ENCODE data around the gene LASP1NB.
"Not testable (repeated sequence)": the region's sequence is repeated elsewhere in the genome, so short reads cannot be mapped to it uniquely, and the experiment has no call there.

Gene LASP1NB

GRCh38 chr17:38942696-38943334 lies 17.4 kb downstream of the LASP1NB start:
- H3K27me3 ChIP-seq (ENCODE audit: control insufficient read depth, insufficient read depth, low read length), result no peaks in the 10 kb centered on the region
- TF ChIP-seq CTCF (IDR thresholded peaks at IDR 0.05; ENCODE audit: insufficient read depth, low read length, poor library complexity, severe bottlenecking), result no peak
- H3K36me3 ChIP-seq (ENCODE audit: control insufficient read depth, insufficient read depth, low read length), result no peaks in the 10 kb centered on the region
- no peak overlapping the region for H3K4me3 ChIP-seq (ENCODE audit: low read depth, low read length)
- DNase-seq (ENCODE audit: low read depth), result no peak

DNA sequence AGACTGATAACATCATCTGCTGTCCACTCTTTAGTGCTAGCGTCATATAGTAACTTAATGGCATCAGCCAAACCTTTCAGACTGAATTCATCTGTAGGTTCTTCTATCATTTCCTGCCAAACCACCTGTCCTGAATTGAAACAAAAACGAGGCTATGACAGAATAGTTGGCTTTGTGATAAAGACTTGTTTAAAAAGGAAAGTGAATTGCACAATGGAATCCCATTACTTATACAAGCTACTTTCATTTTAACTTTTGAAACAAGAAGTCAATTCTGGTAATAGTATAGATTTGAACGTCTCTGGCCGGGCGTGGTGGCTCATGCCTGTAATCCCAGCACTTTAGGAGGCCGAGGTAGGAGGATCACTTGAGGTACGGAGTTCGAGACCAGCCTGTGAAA lies 18.2 kb downstream of the LASP1NB start:
- Histone ChIP-seq H3K27me3 (ENCODE audit: control insufficient read depth, insufficient read depth, low read length) (no peaks in the 10 kb centered on the region), H3K36me3 (ENCODE audit: control insufficient read depth, insufficient read depth, low read length) (no peaks in the 10 kb centered on the region), H3K4me3 (ENCODE audit: low read depth, low read length) (no peak overlapping the region)
- no peak for DNase-seq (ENCODE audit: low read depth)
- no peak for TF ChIP-seq CTCF (IDR thresholded peaks at IDR 0.05; ENCODE audit: insufficient read depth, low read length, poor library complexity, severe bottlenecking)

- no peak for TF ChIP-seq CTCF (IDR thresholded peaks at IDR 0.05; ENCODE audit: insufficient read depth, low read length, poor library complexity, severe bottlenecking)
- DNase-seq (ENCODE audit: low read depth), result no peak
- H3K4me3 ChIP-seq (ENCODE audit: low read depth, low read length), result no peak overlapping the region
- no peaks in the 10 kb centered on the region for H3K36me3 ChIP-seq (ENCODE audit: control insufficient read depth, insufficient read depth, low read length)
- H3K27me3 ChIP-seq (ENCODE audit: control insufficient read depth, insufficient read depth, low read length), result no peaks in the 10 kb centered on the region
Observed at GRCh38 chr17:38947189-38947588, 21.8 kb downstream of the LASP1NB start.

DNA sequence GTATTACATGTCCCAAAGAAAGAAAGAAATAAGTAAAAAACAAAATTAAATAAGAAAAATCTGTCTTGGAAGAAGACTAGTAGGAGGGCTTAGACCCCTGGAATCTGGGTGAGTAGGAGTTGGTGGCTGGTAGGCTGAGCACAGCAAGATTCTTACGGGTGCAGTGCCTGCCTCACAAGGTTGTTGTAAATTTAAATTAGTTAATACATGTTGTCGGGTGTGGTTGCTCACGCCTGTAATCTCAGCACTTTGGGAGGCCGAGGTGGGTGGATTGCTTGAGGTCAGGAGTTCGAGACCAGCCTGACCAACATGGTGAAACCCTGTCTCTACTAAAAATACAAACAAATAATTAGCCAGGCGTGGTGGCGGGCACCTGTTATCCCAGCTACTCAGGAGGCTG lies 28.4 kb downstream of the LASP1NB start:
- DNase-seq (ENCODE audit: low read depth); H3K4me3 ChIP-seq (ENCODE audit: low read depth, low read length); H3K27me3 ChIP-seq (ENCODE audit: control insufficient read depth, insufficient read depth, low read length); H3K36me3 ChIP-seq (ENCODE audit: control insufficient read depth, insufficient read depth, low read length): not testable (repeated sequence)

- no peaks in the 10 kb centered on the region for H3K27me3 ChIP-seq (ENCODE audit: control insufficient read depth, insufficient read depth, low read length)
- no peak for TF ChIP-seq CTCF (IDR thresholded peaks at IDR 0.05; ENCODE audit: insufficient read depth, low read length, poor library complexity, severe bottlenecking)
- no peak overlapping the region for H3K4me3 ChIP-seq (ENCODE audit: low read depth, low read length)
- H3K36me3 ChIP-seq (ENCODE audit: control insufficient read depth, insufficient read depth, low read length), result no peaks in the 10 kb centered on the region
- DNase-seq (ENCODE audit: low read depth), result no peak
Observed at GRCh38 chr17:38958326-38958725, 32.9 kb downstream of the LASP1NB start.

DNA sequence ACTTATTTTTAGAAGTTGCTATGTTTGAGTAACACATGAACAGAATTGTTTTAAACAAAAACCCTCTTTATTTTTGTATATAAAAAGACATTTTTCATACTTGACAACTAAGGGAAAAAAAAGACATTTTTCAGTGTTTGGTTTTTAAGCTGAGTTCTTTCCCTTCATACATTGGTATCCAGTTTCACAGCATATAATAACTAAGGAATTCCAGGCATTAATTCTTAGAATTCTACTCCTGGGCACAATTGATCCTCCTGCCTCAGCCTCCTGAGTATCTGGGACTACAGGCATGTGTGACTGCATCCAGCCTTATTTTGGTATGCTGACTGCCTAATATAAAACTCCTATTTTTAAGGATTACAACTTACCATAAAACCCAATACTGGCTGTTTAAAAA lies 33.3 kb downstream of the LASP1NB start:
- H3K27me3 ChIP-seq (ENCODE audit: control insufficient read depth, insufficient read depth, low read length), result no peaks in the 10 kb centered on the region
- no peak for DNase-seq (ENCODE audit: low read depth)
- no peak overlapping the region for H3K4me3 ChIP-seq (ENCODE audit: low read depth, low read length)
- no peak for TF ChIP-seq CTCF (IDR thresholded peaks at IDR 0.05; ENCODE audit: insufficient read depth, low read length, poor library complexity, severe bottlenecking)
- H3K36me3 ChIP-seq (ENCODE audit: control insufficient read depth, insufficient read depth, low read length), result no peaks in the 10 kb centered on the region
